HEK293T (cell line): Measurements from ENCODE around the gene COQ9.

Source experiments
- ARNT ChIP-seq: fragments of 450-650 bp; IDR thresholded peaks from 2 replicates; pipeline ENCODE4 v1.6.1; 2017; ENCODE audit warnings: mild to moderate bottlenecking
- CTBP1 ChIP-seq: fragments of 450-650 bp; IDR thresholded peaks from 2 replicates; pipeline ENCODE4 v1.6.1; 2016; ENCODE audit warnings: borderline replicate concordance
- ELF4 ChIP-seq: fragments of 450-650 bp; IDR thresholded peaks from 2 replicates; pipeline ENCODE4 v1.6.1; 2017; ENCODE audit warnings: antibody characterized with exemption
- FOXM1 ChIP-seq: fragments of 450-650 bp; IDR thresholded peaks from 2 replicates; pipeline ENCODE4 v1.6.1; 2017; ENCODE audit warnings: mild to moderate bottlenecking, borderline replicate concordance
- HDGF ChIP-seq: fragments of 450-650 bp; IDR thresholded peaks from 2 replicates; pipeline ENCODE4 v1.6.1; 2017; ENCODE audit warnings: antibody characterized with exemption, borderline replicate concordance
- PKNOX1 ChIP-seq: fragments of 450-650 bp; IDR thresholded peaks from 2 replicates; pipeline ENCODE4 v1.6.1; 2016
- SP1 ChIP-seq: fragments of 450-650 bp; IDR thresholded peaks from 2 replicates; pipeline ENCODE4 v1.6.1; 2017
- SUZ12 ChIP-seq: fragments of 450-650 bp; IDR thresholded peaks from 2 replicates; pipeline ENCODE4 v1.6.1; 2016; ENCODE audit warnings: mild to moderate bottlenecking
- TARDBP ChIP-seq: fragments of 450-650 bp; IDR thresholded peaks from 2 replicates; pipeline ENCODE4 v1.6.1; 2016
- ZNF384 ChIP-seq: fragments of 450-650 bp; IDR thresholded peaks from 2 replicates; pipeline ENCODE4 v1.6.1; 2016

GRCh38 chr16:57500578-57501111, 53.4 kb downstream of the COQ9 start:
- TF ChIP-seq ARNT (no peak), ELF4 (no peak), SP1 (no peak), HDGF (no peak), CTBP1 (no peak), FOXM1 (no peak), ZNF384 (no peak), SUZ12 (no peak), TARDBP (no peak), PKNOX1 (no peak)
